Retina (tissue), 1 donor: ENCODE measurements around the gene CBLC.

Experiments
- DNase-seq: peaks from one replicate; pipeline ENCODE4 v3.0.0-alpha.2; 2016

Gene CBLC, protein sequence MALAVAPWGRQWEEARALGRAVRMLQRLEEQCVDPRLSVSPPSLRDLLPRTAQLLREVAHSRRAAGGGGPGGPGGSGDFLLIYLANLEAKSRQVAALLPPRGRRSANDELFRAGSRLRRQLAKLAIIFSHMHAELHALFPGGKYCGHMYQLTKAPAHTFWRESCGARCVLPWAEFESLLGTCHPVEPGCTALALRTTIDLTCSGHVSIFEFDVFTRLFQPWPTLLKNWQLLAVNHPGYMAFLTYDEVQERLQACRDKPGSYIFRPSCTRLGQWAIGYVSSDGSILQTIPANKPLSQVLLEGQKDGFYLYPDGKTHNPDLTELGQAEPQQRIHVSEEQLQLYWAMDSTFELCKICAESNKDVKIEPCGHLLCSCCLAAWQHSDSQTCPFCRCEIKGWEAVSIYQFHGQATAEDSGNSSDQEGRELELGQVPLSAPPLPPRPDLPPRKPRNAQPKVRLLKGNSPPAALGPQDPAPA

DNA sequence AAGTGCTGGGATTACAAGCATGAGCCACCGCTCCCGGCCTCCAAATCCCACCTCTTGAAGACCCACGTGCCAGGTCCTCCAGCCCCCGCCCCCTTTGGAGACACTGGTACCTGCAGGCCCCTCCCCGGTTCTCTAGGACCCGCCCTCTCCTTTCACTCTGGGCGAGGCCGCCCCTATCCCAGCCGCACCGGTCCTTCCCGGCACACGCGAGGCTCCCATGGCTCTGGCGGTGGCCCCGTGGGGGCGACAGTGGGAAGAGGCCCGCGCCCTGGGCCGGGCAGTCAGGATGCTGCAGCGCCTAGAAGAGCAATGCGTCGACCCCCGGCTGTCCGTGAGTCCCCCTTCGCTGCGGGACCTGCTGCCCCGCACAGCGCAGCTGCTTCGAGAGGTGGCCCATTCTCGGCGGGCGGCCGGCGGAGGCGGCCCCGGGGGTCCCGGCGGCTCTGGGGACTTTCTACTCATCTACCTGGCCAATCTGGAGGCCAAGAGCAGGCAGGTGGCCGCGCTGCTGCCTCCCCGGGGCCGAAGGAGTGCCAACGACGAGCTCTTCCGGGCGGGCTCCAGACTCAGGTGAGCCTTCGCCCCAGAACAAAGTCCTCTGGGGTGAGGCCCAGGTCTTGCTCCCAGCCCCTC is at the start of gene CBLC:
CBLC (plus strand) TSS at position 176 of the 633 bp plus-strand sequence; CDS start at position 218, 42 bp downstream.
- peak; percentile 28 for DNase-seq

DNA sequence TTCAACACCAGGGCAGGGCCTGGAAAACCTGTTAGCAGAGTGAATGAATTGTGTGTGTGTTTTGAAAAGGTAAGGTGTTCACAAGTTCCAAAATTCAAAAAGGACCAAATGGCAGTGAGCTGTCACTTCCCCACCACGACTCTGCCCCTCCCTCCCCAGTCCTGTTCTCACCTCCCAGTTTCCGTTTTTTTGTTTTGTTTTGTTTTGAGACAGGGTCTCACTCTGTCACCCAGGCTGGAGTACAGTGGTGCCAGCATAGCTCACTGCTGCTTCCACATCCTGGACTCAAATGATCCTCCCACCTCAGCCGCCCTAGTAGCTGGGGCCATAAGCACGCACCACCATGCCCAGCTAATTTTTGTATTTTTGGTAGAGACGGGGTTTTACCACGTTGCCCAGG is 49.5 kb upstream of the CBLC start:
- no peak for DNase-seq

DNA sequence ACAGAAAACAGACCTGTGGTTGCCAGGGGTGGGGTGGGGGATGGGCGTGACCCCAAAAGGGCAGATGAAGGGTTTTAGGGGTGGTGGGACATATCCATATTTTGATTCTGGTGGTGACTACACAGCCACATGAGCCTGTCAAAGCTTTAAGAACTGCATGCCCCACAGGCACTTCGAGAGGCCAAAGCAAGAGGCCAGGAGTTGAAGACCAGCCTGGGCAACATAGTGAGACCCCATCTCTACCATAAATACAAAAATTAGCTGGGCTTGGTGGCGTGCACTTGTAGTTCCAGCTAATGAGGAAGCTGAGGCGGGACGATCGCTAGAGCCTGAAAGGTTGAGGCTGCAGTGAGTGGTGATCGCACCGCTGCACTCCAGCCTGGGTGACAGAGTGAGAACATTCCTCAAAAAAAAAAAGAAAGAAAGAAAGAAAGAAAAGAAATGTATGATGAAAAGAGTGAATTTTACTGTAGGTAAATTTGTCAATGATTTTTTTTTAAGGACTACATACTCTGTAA is 48.1 kb upstream of the CBLC start:
- no peak for DNase-seq

DNA sequence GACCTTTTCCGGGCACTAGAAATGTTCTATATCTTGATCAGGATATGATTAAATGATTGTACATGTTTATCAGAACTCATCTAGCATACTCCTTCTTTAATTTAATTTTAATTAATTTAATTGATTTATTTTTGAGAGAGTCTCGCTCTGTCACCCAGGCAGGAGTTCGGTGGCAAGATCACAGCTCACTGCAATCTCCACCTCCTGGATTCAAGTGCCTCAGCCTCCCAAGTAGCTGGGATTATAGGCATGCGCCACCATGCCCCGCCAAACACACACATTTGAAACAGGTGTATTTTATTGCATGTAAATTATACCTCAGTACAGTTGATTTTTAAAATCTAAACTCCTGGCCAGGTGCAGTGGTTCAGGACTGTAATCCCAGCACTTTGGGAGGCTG is 46.6 kb upstream of the CBLC start:
- DNase-seq: no peak

DNA sequence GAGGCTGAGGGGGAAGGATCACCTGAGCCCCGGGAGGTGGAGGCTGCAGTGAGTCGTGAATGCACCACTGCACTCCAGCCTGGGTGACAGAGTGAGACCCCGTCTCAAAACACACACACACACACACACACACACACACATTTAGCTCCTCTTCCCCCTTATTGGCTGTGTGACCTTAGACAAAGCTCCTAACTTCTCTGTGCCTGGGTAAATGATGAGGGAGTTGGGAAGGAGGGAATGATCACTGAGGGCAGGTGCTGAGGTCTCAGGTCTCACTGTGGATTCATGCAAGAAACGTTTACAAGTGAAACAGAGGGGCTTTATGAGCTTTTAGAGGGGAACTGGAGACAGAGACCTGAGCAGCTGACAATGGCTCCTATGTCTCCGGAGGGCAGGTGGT is 46.1 kb upstream of the CBLC start:
- no peak for DNase-seq

DNA sequence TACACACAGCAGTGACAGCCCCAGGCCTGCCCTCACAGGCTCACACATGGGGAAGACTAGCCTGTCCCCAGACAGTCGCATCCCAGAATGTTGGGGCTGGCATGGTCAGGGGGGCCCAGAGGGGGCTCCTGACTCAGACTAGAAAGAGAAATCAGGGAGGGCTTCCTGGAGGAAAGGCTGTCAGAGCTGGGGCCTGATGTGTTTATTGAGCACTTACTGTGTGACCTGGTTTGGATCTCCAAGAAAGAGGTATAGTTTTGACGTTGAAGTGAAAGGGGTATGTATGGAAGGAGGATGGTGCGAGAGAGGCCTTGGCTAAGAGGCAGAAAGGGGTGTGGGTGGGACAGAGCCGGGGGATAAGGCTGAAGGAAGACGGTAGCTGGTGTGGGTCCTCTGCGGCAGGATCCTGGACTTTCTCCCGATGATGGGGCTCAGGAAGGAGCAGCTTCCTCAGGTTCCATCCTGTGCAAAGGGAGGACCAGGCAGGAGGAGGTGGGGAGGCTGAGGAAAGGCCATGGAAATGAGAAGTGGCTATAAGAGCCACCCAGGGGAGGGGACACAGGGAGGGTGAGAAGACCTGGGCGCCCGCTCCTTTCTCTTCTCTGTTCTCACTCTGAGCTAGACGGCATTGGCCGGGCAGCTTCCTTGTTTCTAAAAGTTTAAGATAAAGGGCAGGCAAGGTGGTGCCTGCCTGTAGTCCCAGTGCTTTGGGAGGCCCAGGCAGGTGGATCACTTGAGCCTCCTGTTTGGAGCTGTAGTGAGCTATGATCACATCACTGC is 45.3 kb upstream of the CBLC start:
- DNase-seq: no peak

DNA sequence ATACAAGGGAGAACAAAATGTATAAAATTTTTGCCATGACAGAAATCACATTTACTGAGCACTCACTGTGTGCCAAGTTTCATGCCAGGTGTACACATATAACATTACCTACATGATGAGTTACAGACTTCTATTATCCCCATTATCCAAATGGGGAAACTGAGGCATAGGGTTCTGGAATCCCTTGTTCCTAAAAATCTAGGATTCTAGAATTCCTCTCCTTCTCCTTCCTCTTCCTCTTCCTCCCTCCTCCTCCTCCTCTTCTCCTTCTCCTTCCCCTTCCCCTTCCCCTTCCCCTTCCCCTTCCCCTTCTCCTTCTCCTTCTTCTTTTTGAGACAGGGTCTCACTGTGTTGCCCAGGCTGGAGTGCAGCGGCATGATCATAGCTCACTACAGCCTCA is 43.3 kb upstream of the CBLC start:
- DNase-seq: no peak

DNA sequence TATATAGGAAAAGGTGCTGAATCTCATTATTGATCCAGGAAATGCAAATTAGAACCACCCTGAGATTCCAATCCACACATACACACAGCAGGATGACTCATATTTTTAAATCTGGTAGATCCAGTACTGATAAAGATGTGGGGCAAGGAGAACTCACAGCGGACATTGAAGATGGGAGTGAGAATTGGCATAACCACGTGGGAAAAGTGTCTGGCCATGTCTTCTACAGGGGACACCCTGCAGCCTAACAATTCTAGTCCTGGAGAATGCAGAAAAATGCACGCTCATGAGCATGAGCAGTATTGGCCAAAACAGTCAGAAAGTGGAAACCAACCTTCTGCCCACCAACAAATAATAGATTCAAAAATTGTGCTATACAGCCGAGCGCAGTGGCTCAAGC is 42.7 kb upstream of the CBLC start:
- no peak for DNase-seq

DNA sequence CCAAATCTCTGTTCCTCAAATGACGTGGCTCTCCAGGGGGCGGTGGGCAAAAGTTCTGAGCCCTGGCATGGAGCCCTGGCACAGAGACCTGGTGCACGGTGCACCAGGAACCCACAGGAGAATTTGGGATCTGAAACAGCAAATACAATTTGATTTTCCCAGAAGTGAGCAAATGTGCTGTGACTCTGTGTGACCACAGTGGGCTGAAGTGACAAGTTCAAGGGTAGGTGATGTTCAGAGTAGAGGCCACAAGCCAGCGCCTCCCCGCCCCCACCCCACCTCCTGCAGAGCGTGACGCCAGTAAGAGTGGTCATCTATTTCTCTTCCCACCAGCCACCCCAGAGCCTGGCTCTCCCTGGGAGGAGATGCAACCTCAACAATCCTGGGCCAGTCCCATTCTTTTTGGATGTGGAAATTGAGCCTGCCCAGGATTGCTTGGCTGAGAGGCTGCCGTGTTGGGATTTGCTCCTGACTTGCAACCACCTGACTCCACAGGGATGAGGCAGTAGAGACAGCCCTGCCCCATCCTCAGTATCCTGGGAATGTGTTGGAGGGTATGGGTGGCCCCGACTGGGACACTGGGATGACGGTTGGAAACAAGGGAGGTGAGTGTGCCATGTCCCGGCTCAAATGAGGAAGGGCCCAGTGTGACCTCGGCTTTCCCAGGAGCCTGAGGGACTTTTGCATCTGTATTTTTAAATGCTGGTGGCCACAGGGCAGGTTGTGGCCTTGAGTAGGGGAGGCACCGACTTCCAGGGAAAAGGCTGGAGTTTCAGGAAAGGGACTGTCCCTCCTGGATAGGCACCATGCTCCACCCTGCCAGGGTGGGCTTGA is 40.2 kb upstream of the CBLC start:
- DNase-seq: no peak

DNA sequence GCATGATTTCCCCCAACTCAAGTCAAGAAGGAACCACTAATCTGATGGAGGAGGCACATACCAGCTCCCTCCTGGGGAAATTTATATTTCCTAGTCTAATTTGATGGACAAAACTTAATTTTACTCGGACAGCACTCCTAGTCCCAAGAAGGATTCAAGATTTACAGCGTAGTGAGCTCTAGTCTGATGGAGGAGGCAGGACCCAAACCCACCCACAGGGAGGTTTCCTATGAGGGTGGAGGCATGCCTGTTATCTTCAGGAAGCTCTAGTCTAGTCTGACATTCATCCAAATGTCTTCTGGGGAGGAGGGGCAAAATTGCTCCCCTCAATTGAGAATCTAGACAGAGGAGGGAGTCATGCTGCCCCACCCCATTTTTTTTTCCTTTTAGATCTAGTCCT is 39.6 kb upstream of the CBLC start:
- no peak for DNase-seq

DNA sequence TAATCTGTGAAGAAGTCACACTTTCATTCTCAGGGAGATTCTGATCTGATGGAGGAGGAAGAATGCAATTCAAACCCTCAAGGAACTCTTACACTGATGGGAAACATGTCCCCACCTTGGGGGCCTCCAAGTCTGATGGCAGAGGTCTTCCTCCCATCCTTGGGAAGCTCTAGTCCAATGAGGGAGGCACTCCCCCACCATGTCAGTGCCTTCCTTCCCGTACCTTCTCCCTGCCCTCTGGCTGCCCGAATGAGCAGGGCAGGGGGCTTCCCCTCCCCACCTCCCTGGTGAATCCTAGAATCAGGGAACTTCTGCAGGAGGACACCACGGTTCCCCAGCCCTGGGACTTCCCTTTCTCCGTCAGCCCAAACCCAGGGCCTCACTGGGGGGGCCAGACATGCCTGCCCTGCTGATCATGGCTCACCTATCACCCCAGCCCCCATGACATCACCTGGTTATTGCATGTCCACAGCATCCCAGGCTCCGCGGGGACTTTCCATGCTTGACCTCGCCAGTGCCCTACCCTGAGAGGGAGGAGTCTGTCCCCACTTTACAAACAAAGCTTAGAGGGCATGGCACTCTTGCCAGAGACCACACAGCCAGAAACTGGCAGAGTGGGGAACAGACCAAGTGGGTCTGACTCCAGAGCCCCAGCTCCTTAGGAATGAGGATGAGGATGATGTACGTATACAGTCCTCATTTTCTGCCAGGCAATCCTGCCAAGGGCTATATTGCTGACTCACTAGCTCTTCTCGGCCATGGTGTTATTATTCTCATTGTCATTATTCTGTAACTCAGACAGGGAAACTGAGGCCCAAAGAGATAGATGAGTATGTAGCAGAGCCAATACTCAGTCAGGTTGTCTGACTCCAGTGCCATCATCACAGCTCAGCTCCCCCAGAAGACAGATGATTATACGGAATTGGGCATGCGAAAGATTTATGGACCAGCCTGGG is 38.8 kb upstream of the CBLC start:
- DNase-seq: no peak

DNA sequence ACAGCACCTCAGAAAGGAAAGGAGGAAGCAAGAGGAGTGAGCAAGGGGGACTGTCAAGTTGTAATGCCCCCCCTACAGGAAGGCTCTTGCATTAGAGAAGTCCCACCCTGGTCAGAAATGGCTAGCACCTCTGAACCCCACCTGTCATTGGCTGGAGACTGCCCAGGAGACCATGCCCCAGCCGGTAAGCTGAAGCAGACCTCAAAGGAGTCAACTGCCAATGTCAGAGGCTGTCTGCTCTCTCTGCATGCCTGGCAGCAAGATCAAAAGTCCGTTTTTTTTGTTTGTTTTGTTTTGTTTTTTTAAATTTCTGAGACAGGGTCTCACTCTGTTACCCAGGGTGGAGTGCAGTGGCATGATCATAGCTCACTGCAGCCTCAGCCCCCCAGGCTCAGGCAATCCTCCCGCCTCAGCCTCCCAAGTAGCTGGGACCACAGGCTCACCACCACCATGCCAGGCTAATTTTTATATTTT is 37.3 kb upstream of the CBLC start:
- DNase-seq: no peak

DNA sequence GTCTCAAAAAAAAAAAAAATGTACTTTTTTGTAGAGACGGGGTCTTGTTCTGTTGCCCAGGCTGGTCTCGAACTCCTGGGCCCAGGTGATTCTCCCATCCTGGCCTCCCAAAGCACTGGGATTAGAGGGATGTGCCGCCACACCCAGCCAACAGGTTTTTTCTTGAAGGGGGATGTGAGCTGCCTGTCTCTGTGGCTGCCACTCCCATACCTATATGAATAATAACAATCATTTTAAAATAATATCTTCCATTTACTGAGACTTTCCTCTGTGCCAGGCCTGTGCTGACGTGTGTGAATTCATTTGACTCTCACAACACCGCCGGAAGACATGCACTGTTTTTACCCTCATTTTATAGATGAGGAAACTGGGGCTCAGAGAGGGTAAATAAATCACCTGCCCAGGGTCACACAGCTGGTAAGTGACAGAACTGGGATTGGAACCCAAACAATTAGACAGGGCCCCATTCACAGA is 36.4 kb upstream of the CBLC start:
- no peak for DNase-seq

DNA sequence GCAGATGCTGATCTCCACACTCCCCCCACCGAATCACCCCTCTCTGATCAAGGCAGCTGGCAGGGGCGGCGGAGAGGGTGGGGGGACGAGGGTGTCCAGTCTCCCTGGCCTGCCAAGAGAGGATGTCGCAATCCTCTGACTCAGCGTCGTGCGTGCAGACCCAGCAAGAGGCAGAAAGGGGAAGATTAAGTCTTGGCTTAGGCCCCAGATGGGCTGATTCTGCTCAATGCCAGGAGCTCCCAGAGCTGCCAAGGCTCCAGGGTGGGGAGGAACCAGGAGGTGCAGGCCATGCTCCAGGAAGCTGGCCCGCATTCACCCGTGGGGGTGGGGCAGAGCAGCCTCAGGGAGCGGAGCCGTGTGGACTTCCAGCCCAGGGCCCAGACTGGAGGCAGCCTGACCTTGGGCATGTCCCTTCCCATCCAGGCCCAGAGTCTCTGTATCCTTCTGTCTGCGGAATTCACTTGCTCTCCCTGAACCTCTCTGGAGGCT is 35.8 kb upstream of the CBLC start:
- DNase-seq: no peak

DNA sequence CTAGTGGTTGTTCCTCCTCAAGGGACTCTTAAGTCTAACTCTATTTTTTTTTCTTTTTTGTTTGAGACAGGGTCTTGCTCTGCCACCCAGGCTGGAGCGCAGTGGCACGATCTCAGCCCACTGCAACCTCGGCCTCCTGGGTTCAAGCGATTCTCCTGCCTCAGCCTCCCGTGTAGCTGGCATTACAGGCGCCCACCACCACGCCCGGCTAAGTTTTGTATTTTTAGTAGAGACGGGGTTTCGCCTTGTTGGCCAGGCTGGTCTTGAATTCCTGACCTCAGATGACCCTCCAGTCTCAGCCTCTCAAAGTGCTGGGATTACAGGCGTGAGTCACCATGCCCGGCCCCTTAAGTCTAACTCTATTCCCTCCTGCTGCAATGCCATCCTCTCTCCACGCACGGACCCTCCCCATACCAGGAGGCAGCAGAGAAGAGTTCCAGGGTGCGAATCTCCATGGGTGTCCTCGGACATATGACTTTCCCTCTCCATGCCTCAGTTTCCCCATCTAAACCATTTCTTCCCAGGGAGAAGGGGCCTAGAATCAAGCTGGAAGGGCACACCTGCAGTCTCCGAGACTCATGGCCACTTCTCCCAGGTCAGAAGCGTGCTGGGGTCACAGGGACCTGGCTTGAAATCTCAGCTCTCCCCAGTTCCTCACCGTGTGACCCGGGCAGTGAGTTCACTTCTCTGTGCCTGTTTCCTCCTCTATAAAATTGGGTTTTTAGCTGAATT is 35.2 kb upstream of the CBLC start:
- no peak for DNase-seq

DNA sequence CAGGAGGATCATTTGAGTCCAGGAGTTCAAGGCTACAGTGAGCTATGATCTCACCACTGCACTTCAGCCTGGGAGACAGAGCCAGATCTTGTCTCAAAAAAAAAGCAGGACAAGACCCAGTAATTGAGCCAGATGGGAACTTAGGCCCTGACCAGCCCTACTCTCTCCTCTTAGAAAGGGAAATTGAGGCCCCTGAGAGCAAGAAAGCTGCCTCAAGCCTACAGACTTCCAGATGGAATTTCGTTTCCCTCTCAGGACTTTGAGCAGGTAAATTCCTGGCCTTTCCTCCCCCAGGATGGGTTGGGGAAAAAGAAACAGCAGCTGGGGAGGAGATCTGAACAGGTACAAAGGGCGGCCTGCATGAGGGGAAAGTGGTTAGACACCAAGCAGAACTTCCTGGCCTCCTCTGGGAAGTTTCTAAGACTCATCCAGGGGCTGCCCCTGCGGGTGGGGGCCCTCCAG is 32.8 kb upstream of the CBLC start:
- DNase-seq: no peak

DNA sequence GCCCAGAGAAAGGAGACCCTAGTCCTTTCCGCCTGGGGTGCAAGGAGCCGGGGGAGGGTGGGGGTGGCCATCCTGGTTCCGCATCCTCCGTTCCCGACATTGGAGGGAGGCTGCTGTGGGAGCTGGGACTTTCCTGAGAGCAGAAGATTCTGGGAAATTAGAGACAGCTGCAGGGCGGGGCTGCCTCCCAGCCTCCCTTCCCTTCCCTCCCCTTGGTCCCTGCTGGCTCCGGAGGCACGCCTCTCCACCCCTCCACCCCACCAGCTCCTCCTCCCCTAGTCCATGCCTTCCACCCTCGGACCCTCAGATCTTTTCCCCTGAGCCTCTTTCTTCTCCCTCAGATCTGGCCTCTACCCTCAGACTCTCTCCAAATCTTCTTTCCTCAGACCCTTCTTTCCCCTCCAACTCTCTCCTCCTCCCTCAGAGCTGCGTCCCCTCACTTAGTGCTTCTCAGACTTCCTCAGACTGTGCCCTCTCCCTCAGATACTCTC is 32.3 kb upstream of the CBLC start:
- no peak for DNase-seq

DNA sequence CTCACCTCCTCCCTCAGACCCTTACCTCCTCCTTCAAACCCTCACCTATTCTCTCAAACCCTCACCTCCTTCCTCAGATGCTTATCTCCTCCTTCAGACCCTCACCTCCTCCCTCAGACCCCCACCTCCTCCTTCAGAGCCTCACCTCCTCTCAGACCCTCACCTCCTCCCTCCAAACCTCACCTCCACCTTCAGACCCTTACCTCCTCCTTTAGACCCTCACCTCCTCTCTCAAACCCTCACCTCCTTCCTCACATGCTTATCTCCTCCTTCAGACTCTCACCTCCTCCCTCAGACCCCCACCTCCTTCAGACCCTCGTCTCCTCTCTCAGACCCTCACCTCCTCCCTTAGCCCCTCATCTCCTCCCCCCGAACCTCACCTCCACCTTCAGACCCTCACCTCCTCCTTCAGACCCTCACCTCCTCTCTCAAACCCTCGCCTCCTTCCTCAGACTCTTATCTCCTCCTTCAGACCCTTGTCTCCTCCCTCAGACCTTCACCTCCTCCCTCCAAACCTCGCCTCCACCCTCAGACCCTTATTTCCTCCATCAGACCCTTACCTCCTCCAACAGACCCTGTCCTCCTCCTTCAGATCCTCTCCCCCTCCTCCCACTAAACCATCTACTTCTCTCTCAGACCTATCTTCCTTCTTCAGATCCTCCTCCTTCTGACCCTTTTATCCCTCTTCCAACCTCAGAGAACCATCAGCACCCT is 31.6 kb upstream of the CBLC start:
- no peak for DNase-seq

DNA sequence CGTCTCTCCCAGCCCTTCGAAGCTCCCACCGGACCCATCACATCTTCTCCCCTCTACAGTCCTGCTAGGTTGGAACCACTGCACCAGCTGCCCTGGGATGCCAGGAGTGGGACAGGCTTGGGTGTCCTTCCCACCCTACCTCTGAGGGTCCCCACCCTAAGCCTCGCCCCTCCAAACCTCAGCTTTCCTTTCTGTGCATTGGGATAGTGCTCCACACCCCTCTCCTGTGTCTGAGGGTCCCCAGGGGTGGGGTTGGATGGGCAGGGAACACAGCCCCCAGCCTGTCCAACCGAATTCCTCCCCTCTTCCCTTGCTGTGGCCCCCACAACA is 31.1 kb upstream of the CBLC start:
- DNase-seq: no peak
